IgD-negative memory B cell (primary cell): ENCODE measurements around the gene GSTO2. TPM values are rescaled to one million over a fixed set of nuclear protein-coding genes. Genes with fewer than 3 reads are reported as not detected.

Experiments used
- H3K27ac Mint-ChIP-seq, 3 donors: one replicate each; pipeline ENCODE4 v1.8.0; 2020 to 2022; ENCODE audit warnings: mild to moderate bottlenecking in 3 of 3, mixed read lengths in 3 of 3, moderate library complexity in 1 of 3
- H3K27me3 Mint-ChIP-seq: one replicate; pipeline ENCODE4 v1.8.0; 2021; ENCODE audit warnings: mixed read lengths
- H3K36me3 Mint-ChIP-seq: one replicate; pipeline ENCODE4 v1.8.0; 2020; ENCODE audit warnings: mild to moderate bottlenecking, mixed read lengths
- H3K4me1 Mint-ChIP-seq, 3 donors: one replicate each; pipeline ENCODE4 v1.8.0; 2020 to 2022; ENCODE audit warnings: mixed read lengths in 3 of 3, mild to moderate bottlenecking in 1 of 3
- H3K4me3 Mint-ChIP-seq, 4 donors: one replicate each; pipeline ENCODE4 v1.8.0; 2020 to 2022; ENCODE audit warnings: mild to moderate bottlenecking in 4 of 4, mixed read lengths in 4 of 4, moderate library complexity in 3 of 4
- H3K9me3 Mint-ChIP-seq, 3 donors: one replicate each; pipeline ENCODE4 v1.8.0; 2020 to 2021; ENCODE audit warnings: mixed read lengths in 3 of 3, mild to moderate bottlenecking in 1 of 3
- polyA plus RNA-seq: library from polyadenylated mRNA; unstranded; fragments of 300-500 nt; fragmentation: Illumina TruSeq; gene quantifications from one replicate; pipeline ENCODE4 v1.2.3, GENCODE V29; 2021

Gene GSTO2
- polyA plus RNA-seq, 1 donor from 2014 or later: 0.90 TPM

DNA sequence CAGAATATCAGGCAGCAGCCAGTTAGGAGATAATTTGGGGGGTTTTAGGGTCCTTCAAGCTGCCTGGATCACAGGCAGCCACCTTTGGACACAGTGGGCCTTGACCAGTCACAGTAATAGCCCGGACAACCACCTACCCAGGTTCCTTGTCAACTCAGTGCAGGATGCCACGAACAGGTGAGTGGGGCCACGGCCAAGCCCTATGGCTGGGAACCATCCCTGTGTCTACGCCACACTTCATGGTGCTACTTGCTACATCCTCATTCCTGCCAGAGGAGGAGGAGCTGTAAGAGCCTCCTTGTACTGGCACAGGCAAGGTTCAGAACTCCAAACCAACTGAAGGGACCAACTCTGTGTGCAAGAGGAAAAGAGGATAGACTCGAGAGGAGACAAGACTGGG lies 49.3 kb downstream of the GSTO2 start:
- peak overlapping the region in 3 of 4 donors; percentile 11 to 84 (median 62) for H3K4me3 Mint-ChIP-seq
- peaks cover 57 to 58% (median 57%) of the 10 kb centered on the region in 3 donors for H3K4me1 Mint-ChIP-seq
- peak overlapping the region in 1 of 3 donors; percentile 80 for H3K27ac Mint-ChIP-seq
- H3K36me3 Mint-ChIP-seq: peaks cover 1% of the 10 kb centered on the region
- H3K27me3 Mint-ChIP-seq: peaks cover 3% of the 10 kb centered on the region
- H3K9me3 Mint-ChIP-seq: no peaks in the 10 kb centered on the region

GRCh38 chr10:104318810-104319741 lies 50.1 kb downstream of the GSTO2 start:
- peaks cover 3% of the 10 kb centered on the region for H3K27me3 Mint-ChIP-seq
- H3K4me3 Mint-ChIP-seq: peak overlapping the region in 2 of 4 donors; percentile 17 to 39
- peaks cover 1% of the 10 kb centered on the region for H3K36me3 Mint-ChIP-seq
- peaks cover 62 to 64% (median 64%) of the 10 kb centered on the region in 3 donors for H3K4me1 Mint-ChIP-seq
- H3K27ac Mint-ChIP-seq: peak overlapping the region; percentile 23 to 80 (median 72)
- H3K9me3 Mint-ChIP-seq: no peaks in the 10 kb centered on the region

GRCh38 chr10:104321226-104321625 lies 52.2 kb downstream of the GSTO2 start:
- peaks cover 77 to 81% (median 79%) of the 10 kb centered on the region in 3 donors for H3K4me1 Mint-ChIP-seq
- peaks cover 1% of the 10 kb centered on the region for H3K36me3 Mint-ChIP-seq
- H3K27me3 Mint-ChIP-seq: peaks cover 3% of the 10 kb centered on the region
- no peaks in the 10 kb centered on the region for H3K9me3 Mint-ChIP-seq
- peak overlapping the region in 1 of 3 donors; percentile 91 for H3K27ac Mint-ChIP-seq
- peak overlapping the region in 1 of 4 donors; percentile 45 for H3K4me3 Mint-ChIP-seq

- Mint-ChIP-seq H3K36me3 (peaks cover 1% of the 10 kb centered on the region), H3K27me3 (peaks cover 3% of the 10 kb centered on the region)
Observed at GRCh38 chr10:104321725-104322415, 52.9 kb downstream of the GSTO2 start.

DNA sequence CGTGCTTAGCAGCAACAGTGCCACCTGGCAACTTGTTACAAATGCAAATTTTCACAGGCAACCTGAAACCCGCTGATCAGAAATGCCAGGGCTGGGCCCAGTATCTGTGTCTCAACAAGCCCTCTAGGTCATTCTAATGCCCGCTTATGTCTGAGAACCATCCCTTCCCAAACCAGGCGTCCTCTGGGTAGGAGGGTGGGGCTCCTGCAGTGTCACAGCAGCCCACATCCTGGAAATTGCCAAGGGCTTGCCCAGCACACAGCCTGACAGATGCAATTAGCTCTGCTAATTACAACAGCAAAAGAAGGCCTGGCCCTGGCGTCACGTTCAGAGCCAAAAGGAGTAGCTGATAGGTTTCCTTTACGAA lies 53.4 kb downstream of the GSTO2 start:
- Mint-ChIP-seq H3K4me1 (peaks cover 84% of the 10 kb centered on the region in 3 donors), H3K4me3 (peak overlapping the region; percentile 34 to 83 (median 73)), H3K27me3 (peaks cover 3% of the 10 kb centered on the region), H3K36me3 (no peaks in the 10 kb centered on the region), H3K27ac (peak overlapping the region; percentile 84 to 91 (median 89)), H3K9me3 (no peaks in the 10 kb centered on the region)

More at GRCh38 chr10:104321725-104322415, 52.9 kb downstream of the GSTO2 start:
- Mint-ChIP-seq H3K9me3 (no peaks in the 10 kb centered on the region), H3K4me3 (peak overlapping the region; percentile 34 to 83 (median 73)), H3K27ac (peak overlapping the region; percentile 84 to 91 (median 89)), H3K4me1 (peaks cover 84% of the 10 kb centered on the region in 3 donors)

- H3K9me3 Mint-ChIP-seq: no peaks in the 10 kb centered on the region
- H3K4me1 Mint-ChIP-seq: peaks cover 79 to 82% (median 80%) of the 10 kb centered on the region in 3 donors
- no peaks in the 10 kb centered on the region for H3K36me3 Mint-ChIP-seq
- peak overlapping the region in 3 of 4 donors; percentile 66 to 86 (median 80) for H3K4me3 Mint-ChIP-seq
- peaks cover 3% of the 10 kb centered on the region for H3K27me3 Mint-ChIP-seq
- H3K27ac Mint-ChIP-seq: peak overlapping the region; percentile 84 to 91 (median 89)
Observed at GRCh38 chr10:104323085-104323484, 54.1 kb downstream of the GSTO2 start.

DNA sequence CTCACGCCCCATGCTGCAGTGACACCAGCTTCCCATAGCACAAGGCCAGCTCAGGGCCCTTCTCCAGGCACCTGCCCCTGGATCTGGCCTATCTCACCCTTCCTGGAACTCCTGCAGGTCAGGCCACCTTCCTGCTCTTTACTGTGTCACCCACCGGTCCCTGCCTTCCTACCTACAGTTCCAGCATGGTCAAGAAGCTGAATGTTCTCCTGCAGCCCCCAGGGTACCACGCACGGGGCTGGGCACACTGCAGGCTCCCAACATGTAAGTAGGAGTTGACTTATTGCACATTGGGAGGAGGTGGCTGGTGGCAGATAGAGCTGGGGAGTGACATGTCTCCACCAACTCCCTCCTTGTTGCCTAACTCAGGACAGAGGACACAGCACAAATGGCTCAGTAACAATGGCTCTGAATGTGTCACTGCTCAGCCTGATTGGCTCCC lies 54.8 kb downstream of the GSTO2 start:
- H3K36me3 Mint-ChIP-seq: no peaks in the 10 kb centered on the region
- peak overlapping the region; percentile 85 to 90 (median 85) for H3K27ac Mint-ChIP-seq
- H3K9me3 Mint-ChIP-seq: no peaks in the 10 kb centered on the region
- peak overlapping the region in 3 of 4 donors; percentile 70 to 88 (median 88) for H3K4me3 Mint-ChIP-seq
- H3K4me1 Mint-ChIP-seq: peaks cover 74 to 83% (median 81%) of the 10 kb centered on the region in 3 donors
- H3K27me3 Mint-ChIP-seq: peaks cover 3% of the 10 kb centered on the region

GRCh38 chr10:104324221-104324686 lies 55.3 kb downstream of the GSTO2 start:
- H3K27me3 Mint-ChIP-seq: peaks cover 3% of the 10 kb centered on the region
- H3K27ac Mint-ChIP-seq: peak overlapping the region; percentile 67 to 90 (median 85)

GRCh38 chr10:104324931-104325330 lies 55.9 kb downstream of the GSTO2 start:
- H3K27me3 Mint-ChIP-seq: peaks cover 3% of the 10 kb centered on the region
- H3K36me3 Mint-ChIP-seq: no peaks in the 10 kb centered on the region
- H3K4me3 Mint-ChIP-seq: peak overlapping the region in 3 of 4 donors; percentile 17 to 93 (median 70)
- H3K27ac Mint-ChIP-seq: peak overlapping the region; percentile 41 to 90 (median 53)
- no peaks in the 10 kb centered on the region for H3K9me3 Mint-ChIP-seq
- H3K4me1 Mint-ChIP-seq: peaks cover 70 to 82% (median 81%) of the 10 kb centered on the region in 3 donors

More at GRCh38 chr10:104324221-104324686, 55.3 kb downstream of the GSTO2 start:
- no peaks in the 10 kb centered on the region for H3K36me3 Mint-ChIP-seq
- peaks cover 74 to 83% (median 81%) of the 10 kb centered on the region in 3 donors for H3K4me1 Mint-ChIP-seq
- H3K4me3 Mint-ChIP-seq: peak overlapping the region; percentile 70 to 88 (median 80)
- H3K9me3 Mint-ChIP-seq: no peaks in the 10 kb centered on the region

DNA sequence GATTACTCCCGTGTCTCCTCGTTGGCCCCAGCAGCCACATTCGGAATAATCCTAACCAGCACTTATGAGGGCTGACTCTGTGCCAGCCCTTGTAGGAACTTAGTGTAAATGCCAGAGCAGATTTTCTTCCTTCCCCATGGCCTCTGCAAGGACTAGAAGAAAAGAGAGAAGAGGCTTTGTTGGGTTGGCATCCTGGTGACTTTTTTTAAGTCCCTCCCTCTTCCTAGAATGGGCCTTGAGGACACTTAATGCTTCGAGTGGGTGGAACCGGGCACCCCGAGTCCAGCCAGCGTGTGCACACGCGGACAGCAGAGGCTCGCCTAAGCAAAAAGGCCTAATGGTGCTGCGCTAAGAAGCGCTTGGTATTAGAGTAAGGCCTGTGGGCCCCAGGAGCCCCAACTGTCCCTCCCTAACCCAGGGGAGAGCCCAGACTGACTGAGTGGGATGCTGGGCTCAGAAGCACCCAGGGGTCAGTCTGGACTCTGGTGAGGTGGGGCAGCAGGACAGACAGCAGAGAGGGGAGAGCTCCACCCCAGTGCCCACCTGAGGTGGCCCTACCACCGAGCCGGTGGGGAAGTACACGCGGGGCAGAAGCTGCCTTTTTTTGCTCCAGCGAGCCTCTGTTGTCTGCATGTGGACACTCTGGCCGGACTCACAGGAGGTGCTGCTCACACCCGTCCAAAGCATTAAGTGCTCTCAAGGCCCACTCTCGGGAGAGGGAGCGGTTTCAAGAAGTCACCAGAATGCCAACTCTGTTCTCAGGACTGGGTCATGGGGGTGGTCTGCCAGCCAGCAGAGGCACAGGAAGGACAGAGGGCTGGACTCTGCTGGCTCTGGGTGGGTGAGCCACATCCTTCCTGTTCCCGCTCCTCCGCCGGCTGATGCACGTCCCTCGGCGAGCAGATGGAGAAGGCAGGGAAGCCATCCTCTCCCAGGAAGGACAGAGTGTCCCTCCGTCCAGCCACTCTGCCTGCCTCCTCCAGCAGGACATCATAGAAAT lies 56.8 kb downstream of the GSTO2 start:
- Mint-ChIP-seq H3K27ac (peak overlapping the region; percentile 77 to 94 (median 89)), H3K4me1 (peaks cover 68 to 84% (median 76%) of the 10 kb centered on the region in 3 donors), H3K27me3 (peaks cover 3% of the 10 kb centered on the region)

DNA sequence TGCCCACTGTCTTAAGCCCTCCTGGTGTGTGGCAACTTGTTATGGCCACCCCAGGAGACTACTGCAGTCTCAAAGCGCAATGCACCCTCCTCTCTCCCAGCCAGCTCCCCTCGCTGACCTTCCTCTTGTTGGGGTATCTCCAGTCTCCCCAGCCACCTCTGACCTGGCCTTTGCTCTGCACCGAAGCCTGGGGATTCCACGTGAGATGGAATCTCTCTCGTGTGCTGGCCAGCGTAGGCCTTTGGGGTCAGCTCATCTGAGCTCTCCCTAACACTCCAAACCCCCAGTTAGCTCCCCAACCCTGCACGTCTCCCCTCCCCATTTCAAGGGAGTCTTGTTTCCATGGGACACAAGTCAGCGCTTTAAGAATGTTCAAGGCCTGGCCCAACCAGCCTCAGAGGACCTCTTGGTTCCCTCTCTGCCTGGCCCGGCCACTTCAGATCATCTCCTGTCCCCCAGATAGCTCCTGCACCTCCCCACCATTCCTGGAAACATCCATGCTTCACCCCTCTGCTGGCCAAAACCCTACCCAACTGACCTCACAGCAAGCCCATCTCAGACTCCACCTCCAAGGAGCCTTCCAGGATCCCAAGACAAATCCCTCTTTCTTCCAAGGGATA lies 58.1 kb downstream of the GSTO2 start:
- Mint-ChIP-seq H3K27ac (peak overlapping the region; percentile 23 to 94 (median 77)), H3K4me3 (peak overlapping the region in 2 of 4 donors; percentile 54 to 85), H3K4me1 (peaks cover 68 to 88% (median 76%) of the 10 kb centered on the region in 3 donors), H3K27me3 (peaks cover 3% of the 10 kb centered on the region), H3K9me3 (no peaks in the 10 kb centered on the region), H3K36me3 (peaks cover 3% of the 10 kb centered on the region)

More for the DNA sequence above, 56.8 kb downstream of the GSTO2 start:
- Mint-ChIP-seq H3K4me3 (peak overlapping the region in 3 of 4 donors; percentile 17 to 93 (median 79)), H3K36me3 (peaks cover 1% of the 10 kb centered on the region), H3K9me3 (no peaks in the 10 kb centered on the region)

DNA sequence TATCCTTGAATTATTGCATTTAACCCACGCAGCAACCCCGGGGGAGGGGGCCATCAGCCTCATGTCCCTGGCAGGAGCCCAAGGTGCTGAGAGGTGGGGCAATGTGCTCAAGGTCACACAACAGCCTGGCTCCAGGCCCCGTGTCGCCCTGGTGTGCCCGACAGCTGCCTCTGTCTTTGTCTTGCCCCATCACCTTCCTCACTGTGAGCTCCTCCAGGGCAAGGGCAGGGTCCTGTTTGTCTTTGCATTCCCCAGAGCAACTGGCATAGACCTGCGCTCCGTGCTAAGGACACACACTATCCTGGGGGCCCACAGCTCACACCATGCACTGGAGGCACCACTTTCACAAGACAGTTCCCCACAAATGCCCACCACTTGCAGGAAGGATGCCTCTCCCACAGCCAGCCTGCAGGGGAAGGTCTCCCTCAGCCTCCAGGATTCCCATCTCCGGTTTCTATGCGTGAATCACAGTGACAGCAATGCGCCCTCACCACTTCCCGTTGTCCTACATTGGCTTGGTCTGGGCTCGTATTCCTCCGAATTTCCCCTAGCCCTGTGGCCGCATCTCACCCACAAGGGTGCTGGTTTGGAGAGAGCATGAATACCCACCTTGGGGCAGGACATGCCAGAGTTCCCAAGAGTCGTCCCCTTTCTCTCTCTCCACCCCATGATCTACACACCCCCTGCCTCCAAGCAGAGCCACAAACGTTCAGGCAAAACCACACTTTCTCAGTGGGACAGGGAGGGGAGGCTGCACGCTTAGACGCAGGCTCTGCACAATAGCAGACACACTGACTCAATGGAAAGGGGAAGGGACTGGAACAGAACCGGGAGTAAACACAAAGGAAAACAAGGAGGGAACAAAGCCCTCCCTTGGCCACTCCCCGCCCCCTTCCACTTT lies 59.0 kb downstream of the GSTO2 start:
- peak overlapping the region in 3 of 4 donors; percentile 56 to 92 (median 85) for H3K4me3 Mint-ChIP-seq
- H3K36me3 Mint-ChIP-seq: peaks cover 3% of the 10 kb centered on the region
- no peaks in the 10 kb centered on the region for H3K9me3 Mint-ChIP-seq
- H3K4me1 Mint-ChIP-seq: peaks cover 63 to 84% (median 71%) of the 10 kb centered on the region in 3 donors
- H3K27ac Mint-ChIP-seq: peak overlapping the region; percentile 24 to 94 (median 77)
- H3K27me3 Mint-ChIP-seq: no peaks in the 10 kb centered on the region

- H3K36me3 Mint-ChIP-seq: peaks cover 3% of the 10 kb centered on the region
- H3K4me3 Mint-ChIP-seq: peak overlapping the region; percentile 56 to 92 (median 78)
- no peaks in the 10 kb centered on the region for H3K27me3 Mint-ChIP-seq
- no peaks in the 10 kb centered on the region for H3K9me3 Mint-ChIP-seq
- H3K4me1 Mint-ChIP-seq: peaks cover 66 to 85% (median 69%) of the 10 kb centered on the region in 3 donors
- H3K27ac Mint-ChIP-seq: peak overlapping the region; percentile 77 to 94 (median 92)
Observed at GRCh38 chr10:104328646-104328895, 59.6 kb downstream of the GSTO2 start.
